Upper lobe of left lung (tissue), 6 donors: ENCODE data around the gene NR2E3. TPM values are rescaled to one million over a fixed set of nuclear protein-coding genes. Genes with fewer than 3 reads are reported as not detected.
A peak's percentile ranks its signal among the peaks of the same experiment; 100 is the strongest.

Source experiments
- ATAC-seq, 2 donors: fragments of 200-7000 bp; cut with Tn5 transposase; one replicate each; pipeline ENCODE4 v1.9.1; 2022; ENCODE audit warnings: mild to moderate bottlenecking in 2 of 2, moderate library complexity in 2 of 2; ENCODE audit not compliant: low FRiP score in 2 of 2
- DNase-seq, 2 donors: peaks; one replicate each; pipeline ENCODE4 v3.0.0-alpha.2; 2019 to 2020
- H3K27ac ChIP-seq, 4 donors: fragments of 200-600 bp; sonication (generic); one replicate each; pipeline ENCODE4 v1.5.1; 2016 to 2019
- H3K27me3 ChIP-seq, 4 donors: fragments of 200-600 bp; sonication (generic); one replicate each; pipeline ENCODE4 v1.5.1; 2017 to 2019
- H3K36me3 ChIP-seq, 4 donors: fragments of 200-600 bp; sonication (generic); one replicate each; pipeline ENCODE4 v1.5.1; 2016 to 2019
- H3K4me1 ChIP-seq, 4 donors: fragments of 200-600 bp; sonication (generic); one replicate each; pipeline ENCODE4 v1.5.1; 2018 to 2019
- H3K4me3 ChIP-seq, 4 donors: fragments of 200-600 bp; sonication (generic); one replicate each; pipeline ENCODE4 v1.5.1; 2017 to 2019; ENCODE audit warnings: mild to moderate bottlenecking in 2 of 4, moderate library complexity in 1 of 4
- H3K9me3 ChIP-seq, 4 donors: fragments of 200-600 bp; sonication (generic); one replicate each; pipeline ENCODE4 v1.5.1; 2018 to 2019
- CTCF ChIP-seq, 6 experiments: fragments of 450-650 bp in 4 of 6; fragments of 200-600 bp in 2 of 6; sonication (generic) in 2 of 6; IDR thresholded peaks; one replicate each; pipeline ENCODE4 v1.5.1; 2016 to 2019; ENCODE audit warnings: antibody characterized with exemption in 6 of 6
- EP300 ChIP-seq, 4 donors: sonication (generic); formaldehyde crosslinking; IDR thresholded peaks; one replicate each; pipeline ENCODE4 v1.5.1; 2017; ENCODE audit warnings: antibody characterized with exemption in 4 of 4, control low read depth in 2 of 4
- POLR2A ChIP-seq, 4 donors: fragments of 450-650 bp; IDR thresholded peaks; one replicate each; pipeline ENCODE4 v1.5.1; 2016 to 2017; ENCODE audit warnings: antibody characterized with exemption in 4 of 4, mild to moderate bottlenecking in 2 of 4
- POLR2AphosphoS5 ChIP-seq, 2 donors: sonication (generic); formaldehyde crosslinking; IDR thresholded peaks; one replicate each; pipeline ENCODE4 v1.5.1; 2017; ENCODE audit warnings: antibody characterized with exemption in 2 of 2
- WGBS, 2 donors: methylation state at CpG; one replicate each; pipeline ENCODE4 v1.1.5; 2017 to 2018; 5-methylcytosine and 5-hydroxymethylcytosine counted together
- total RNA-seq, 6 donors: library from RNA; depleted of rRNA in 4 of 6; stranded (reverse); fragments of >200 nt in 4 of 6; gene quantifications; one replicate each; pipeline versions ENCODE4 v1.1.0 to v1.2.1, GENCODE V29; 2016 to 2021
- donor health status: DM: no; HTN: no; CAD: no; lungs with moderate emphysema.
- donor health status: DM: no; HTN: yes; CAD: no; lungs with severe emphysema.

The NR2E3 gene
- total RNA-seq, 6 donors from 2014 or later: 0.43 to 3.1 (median 1.5) TPM; not detected in 2

DNA sequence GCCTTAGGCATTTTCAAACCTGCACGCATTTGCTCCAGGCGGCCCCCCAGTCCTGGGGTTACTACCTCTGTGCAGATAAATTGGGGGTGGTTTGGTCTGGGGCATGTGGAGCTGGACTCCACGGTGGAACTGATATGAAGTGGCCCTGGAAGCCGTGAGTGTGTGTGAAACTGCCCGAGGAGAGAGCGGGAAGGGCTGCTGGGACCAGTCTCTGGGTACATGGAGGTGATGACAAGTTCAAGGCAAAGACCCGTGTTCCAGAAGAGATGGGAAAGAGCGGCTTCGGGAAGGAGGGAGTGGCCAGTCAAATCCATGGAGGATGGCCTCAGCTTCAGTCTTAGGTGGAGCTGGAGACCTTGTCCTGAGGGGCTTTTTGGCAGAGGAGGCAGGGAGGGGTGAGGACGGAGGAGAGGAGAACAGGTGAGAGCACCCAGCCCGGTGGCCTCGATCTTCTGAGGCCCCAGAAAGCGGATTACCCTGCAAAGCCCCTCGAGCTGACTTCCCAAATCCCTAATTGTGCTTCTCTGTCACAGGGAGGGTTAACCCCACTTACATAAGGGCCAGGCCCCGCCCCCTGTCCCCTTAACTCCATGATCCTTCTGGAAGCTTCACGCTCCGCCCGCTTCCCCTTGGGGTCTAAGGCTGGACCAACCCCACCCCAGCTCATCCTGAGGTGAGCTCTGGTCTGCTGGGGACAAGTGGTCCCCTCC, 1.9 kb upstream of the NR2E3 start:
- no peak overlapping the region for H3K27ac ChIP-seq
- H3K4me3 ChIP-seq: no peak overlapping the region
- H3K9me3 ChIP-seq: no peaks in the 10 kb centered on the region
- ATAC-seq: no peak
- 85 to 88% methylated on average over 18 of the region's 18 CpGs for WGBS, 2 donors
- TF ChIP-seq POLR2AphosphoS5 (IDR thresholded peaks at IDR 0.05): no peak
- TF ChIP-seq POLR2A (IDR thresholded peaks at IDR 0.05): no peak
- TF ChIP-seq CTCF (IDR thresholded peaks at IDR 0.05): no peak
- TF ChIP-seq EP300 (IDR thresholded peaks at IDR 0.05): no peak
- peaks cover 0 to 3% (median 0%) of the 10 kb centered on the region in 4 donors for H3K4me1 ChIP-seq
- no peaks in the 10 kb centered on the region for H3K36me3 ChIP-seq
- H3K27me3 ChIP-seq: no peaks in the 10 kb centered on the region
- no peak for DNase-seq

DNA sequence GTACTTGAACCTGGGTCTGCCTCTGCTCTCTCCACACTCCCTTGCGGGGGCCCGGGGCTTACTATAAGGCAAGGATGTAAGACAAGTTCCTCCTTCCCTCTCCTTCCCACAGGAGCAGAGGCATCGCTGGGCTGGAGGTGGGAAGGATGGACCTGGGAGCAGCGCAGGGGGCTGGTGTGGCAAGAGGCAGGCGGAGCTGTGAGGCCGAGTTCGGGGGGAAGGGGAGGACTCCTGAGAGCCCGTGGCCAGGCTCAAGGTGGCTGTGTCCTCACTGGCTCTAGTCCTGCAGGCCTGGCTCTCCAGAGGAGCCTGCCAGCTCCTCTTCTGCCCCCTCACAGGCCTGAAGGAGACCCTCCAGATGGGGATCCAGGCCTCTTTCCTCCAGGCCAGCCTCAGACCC, 1.0 kb upstream of the NR2E3 start:
- no peaks in the 10 kb centered on the region for H3K36me3 ChIP-seq
- TF ChIP-seq POLR2AphosphoS5 (IDR thresholded peaks at IDR 0.05) (no peak), CTCF (IDR thresholded peaks at IDR 0.05) (no peak), EP300 (IDR thresholded peaks at IDR 0.05) (no peak), POLR2A (IDR thresholded peaks at IDR 0.05) (no peak)
- ATAC-seq: no peak
- no peaks in the 10 kb centered on the region for H3K27me3 ChIP-seq
- peak in 1 of 2 donors; percentile 40 for DNase-seq
- peaks cover 0 to 3% (median 0%) of the 10 kb centered on the region in 4 donors for H3K4me1 ChIP-seq
- H3K27ac ChIP-seq: no peak overlapping the region
- 79 to 86% methylated on average over 8 of the region's 8 CpGs for WGBS, 2 donors
- no peaks in the 10 kb centered on the region for H3K9me3 ChIP-seq
- H3K4me3 ChIP-seq: no peak overlapping the region

DNA sequence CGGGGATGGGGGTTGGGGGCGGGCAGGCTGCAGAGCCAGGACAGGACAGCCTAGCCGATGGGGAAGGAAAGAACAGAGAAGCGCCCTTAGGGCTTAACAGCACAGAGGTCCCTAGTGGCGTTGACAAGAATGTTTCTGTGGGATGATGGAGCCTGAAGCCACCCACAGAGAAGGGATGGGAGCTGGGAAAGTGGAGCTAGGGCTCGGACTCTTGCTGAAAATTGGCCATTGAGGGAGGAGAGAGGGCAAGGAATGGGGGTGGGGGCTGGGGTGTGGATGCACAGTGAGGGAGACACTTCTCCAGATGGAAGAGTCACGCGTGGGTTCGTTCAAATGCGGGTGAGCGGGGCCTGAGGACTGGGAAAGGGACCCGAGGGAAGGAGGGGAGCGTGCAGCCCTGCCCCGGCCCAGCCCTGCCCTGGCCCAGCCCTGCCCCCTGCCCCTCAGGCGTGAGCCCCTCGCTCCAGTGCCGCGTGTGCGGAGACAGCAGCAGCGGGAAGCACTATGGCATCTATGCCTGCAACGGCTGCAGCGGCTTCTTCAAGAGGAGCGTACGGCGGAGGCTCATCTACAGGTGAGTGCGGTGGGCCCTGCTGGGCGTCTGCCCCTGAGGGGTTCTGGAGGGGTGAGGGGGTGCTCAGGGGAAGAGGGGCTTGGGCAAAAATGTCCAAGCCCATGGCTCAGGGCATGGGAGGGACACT, 832 bp downstream of the NR2E3 start:
- no peak overlapping the region for H3K27ac ChIP-seq
- WGBS, 2 donors: 87 to 89% methylated on average over 25 to 27 of the region's 27 CpGs

More for the DNA sequence above, 832 bp downstream of the NR2E3 start:
- Histone ChIP-seq H3K4me3 (no peak overlapping the region), H3K27me3 (no peaks in the 10 kb centered on the region), H3K9me3 (no peaks in the 10 kb centered on the region), H3K36me3 (no peaks in the 10 kb centered on the region), H3K4me1 (peaks cover 0 to 3% (median 0%) of the 10 kb centered on the region in 4 donors)
- DNase-seq (peak in 1 of 2 donors; percentile 71), ATAC-seq (no peak)
- no peak for TF ChIP-seq EP300 (IDR thresholded peaks at IDR 0.05)
- no peak for TF ChIP-seq POLR2AphosphoS5 (IDR thresholded peaks at IDR 0.05)
- TF ChIP-seq POLR2A (IDR thresholded peaks at IDR 0.05): no peak
- TF ChIP-seq CTCF (IDR thresholded peaks at IDR 0.05): no peak
